Endothelial cell (in vitro differentiated cells): Measurements from ENCODE around the gene IQGAP2. TPM values are rescaled to one million over a fixed set of nuclear protein-coding genes. Genes with fewer than 3 reads are reported as not detected.

ENCODE experiments used
- DNase-seq: peaks from one replicate; pipeline ENCODE4 v3.0.0; 2021; ENCODE audit warnings: low spot score
- H3K27ac Mint-ChIP-seq: one replicate; pipeline ENCODE4 v1.8.0; 2021; ENCODE audit warnings: mixed read lengths, inconsistent platforms; ENCODE audit not compliant: unreplicated experiment
- H3K27me3 Mint-ChIP-seq: one replicate; pipeline ENCODE4 v1.8.0; 2021; ENCODE audit warnings: mild to moderate bottlenecking, moderate library complexity, mixed read lengths, inconsistent platforms; ENCODE audit not compliant: unreplicated experiment
- H3K36me3 Mint-ChIP-seq: one replicate; pipeline ENCODE4 v1.8.0; 2021; ENCODE audit warnings: mild to moderate bottlenecking, low read depth, mixed read lengths, inconsistent platforms; ENCODE audit not compliant: unreplicated experiment
- H3K4me1 Mint-ChIP-seq: one replicate; pipeline ENCODE4 v1.8.0; 2021; ENCODE audit warnings: mild to moderate bottlenecking, mixed read lengths, inconsistent platforms; ENCODE audit not compliant: unreplicated experiment
- H3K4me3 Mint-ChIP-seq: one replicate; pipeline ENCODE4 v1.8.0; 2021; ENCODE audit warnings: mild to moderate bottlenecking, mixed read lengths, inconsistent platforms; ENCODE audit not compliant: unreplicated experiment
- H3K9me3 Mint-ChIP-seq: one replicate; pipeline ENCODE4 v1.8.0; 2021; ENCODE audit warnings: mixed read lengths, inconsistent platforms; ENCODE audit not compliant: unreplicated experiment
- total RNA-seq: library from RNA; stranded (reverse); fragmentation: NEBNext Ultra II Directional; extraction: Animal tissue kit (Norgen Biotek cat#: 25700); gene quantifications from one replicate; pipeline ENCODE4 v1.2.1, GENCODE V29; 2021; ENCODE audit not compliant: unreplicated experiment
- TF ChIP-seq, protein P1 (sequence below): fragments of 200-600 bp; sonication (generic); IDR thresholded peaks from one replicate; pipeline ENCODE4 v1.5.0; 2021; ENCODE audit warnings: antibody characterized with exemption; ENCODE audit not compliant: unreplicated experiment

Gene IQGAP2
- total RNA-seq, 1 donor from 2014 or later = 43.4 TPM

GRCh38 chr5:76701298-76701697 is 298.2 kb downstream of the IQGAP2 start:
- TF ChIP-seq, protein P1, sequence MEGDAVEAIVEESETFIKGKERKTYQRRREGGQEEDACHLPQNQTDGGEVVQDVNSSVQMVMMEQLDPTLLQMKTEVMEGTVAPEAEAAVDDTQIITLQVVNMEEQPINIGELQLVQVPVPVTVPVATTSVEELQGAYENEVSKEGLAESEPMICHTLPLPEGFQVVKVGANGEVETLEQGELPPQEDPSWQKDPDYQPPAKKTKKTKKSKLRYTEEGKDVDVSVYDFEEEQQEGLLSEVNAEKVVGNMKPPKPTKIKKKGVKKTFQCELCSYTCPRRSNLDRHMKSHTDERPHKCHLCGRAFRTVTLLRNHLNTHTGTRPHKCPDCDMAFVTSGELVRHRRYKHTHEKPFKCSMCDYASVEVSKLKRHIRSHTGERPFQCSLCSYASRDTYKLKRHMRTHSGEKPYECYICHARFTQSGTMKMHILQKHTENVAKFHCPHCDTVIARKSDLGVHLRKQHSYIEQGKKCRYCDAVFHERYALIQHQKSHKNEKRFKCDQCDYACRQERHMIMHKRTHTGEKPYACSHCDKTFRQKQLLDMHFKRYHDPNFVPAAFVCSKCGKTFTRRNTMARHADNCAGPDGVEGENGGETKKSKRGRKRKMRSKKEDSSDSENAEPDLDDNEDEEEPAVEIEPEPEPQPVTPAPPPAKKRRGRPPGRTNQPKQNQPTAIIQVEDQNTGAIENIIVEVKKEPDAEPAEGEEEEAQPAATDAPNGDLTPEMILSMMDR = no peak
- Mint-ChIP-seq H3K36me3 (peaks cover 12% of the 10 kb centered on the region), H3K27me3 (no peaks in the 10 kb centered on the region), H3K4me1 (peaks cover 27% of the 10 kb centered on the region), H3K9me3 (no peaks in the 10 kb centered on the region), H3K4me3 (no peak overlapping the region), H3K27ac (no peak overlapping the region)
- no peak for DNase-seq

DNA sequence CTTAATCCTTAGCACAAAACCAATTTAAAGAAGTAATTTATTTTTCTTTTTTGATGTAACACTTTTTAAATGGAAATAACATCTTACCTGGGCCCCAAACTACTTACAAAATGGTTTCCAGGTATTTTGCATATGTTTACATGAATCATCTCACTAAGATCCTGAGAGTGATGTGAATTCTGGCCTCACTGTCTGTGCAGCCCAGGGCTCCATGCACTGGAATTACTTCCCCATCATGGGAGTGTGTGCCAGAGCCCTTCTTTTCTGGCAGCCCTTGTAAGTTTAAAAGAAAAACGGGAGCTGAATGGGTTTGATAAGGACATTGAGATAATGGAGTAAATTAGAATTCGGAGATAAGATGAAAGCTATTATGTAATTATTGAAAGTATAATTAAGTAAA is 300.6 kb downstream of the IQGAP2 start:
- H3K4me1 Mint-ChIP-seq = peaks cover 26% of the 10 kb centered on the region
- no peak overlapping the region for H3K4me3 Mint-ChIP-seq
- H3K27me3 Mint-ChIP-seq = no peaks in the 10 kb centered on the region
- H3K9me3 Mint-ChIP-seq = no peaks in the 10 kb centered on the region
- TF ChIP-seq, protein P1 = no peak
- peaks cover 12% of the 10 kb centered on the region for H3K36me3 Mint-ChIP-seq
- DNase-seq = no peak
- no peak overlapping the region for H3K27ac Mint-ChIP-seq

DNA sequence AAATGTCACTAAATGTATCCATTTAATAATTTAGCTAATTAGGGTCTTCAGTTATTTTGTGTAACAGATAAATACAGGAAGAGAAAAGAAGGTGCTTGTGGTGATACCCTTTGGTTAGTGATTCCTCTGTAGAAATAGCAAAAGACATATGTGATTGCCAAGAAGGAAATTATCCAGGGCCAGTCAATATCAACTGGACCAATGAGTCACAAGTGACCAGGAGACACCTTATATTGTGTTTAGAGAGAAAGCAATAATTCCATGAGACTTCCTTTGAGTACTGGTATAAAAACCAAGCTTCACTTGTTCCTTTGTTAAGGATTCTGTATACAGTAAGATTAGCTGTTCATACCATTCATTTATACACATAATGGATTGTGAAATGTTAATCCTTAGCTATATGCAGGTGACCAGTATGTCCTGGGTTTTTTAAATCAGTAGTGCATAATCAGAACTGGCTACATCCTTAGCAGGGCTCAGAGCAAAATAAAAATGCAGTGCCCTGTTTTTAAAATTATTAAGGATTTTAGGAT is 301.1 kb downstream of the IQGAP2 start:
- H3K9me3 Mint-ChIP-seq = no peaks in the 10 kb centered on the region
- no peak overlapping the region for H3K4me3 Mint-ChIP-seq
- H3K27ac Mint-ChIP-seq = no peak overlapping the region
- peaks cover 8% of the 10 kb centered on the region for H3K36me3 Mint-ChIP-seq
- H3K4me1 Mint-ChIP-seq = peaks cover 24% of the 10 kb centered on the region
- no peak for DNase-seq
- no peaks in the 10 kb centered on the region for H3K27me3 Mint-ChIP-seq
- TF ChIP-seq, protein P1 = no peak

DNA sequence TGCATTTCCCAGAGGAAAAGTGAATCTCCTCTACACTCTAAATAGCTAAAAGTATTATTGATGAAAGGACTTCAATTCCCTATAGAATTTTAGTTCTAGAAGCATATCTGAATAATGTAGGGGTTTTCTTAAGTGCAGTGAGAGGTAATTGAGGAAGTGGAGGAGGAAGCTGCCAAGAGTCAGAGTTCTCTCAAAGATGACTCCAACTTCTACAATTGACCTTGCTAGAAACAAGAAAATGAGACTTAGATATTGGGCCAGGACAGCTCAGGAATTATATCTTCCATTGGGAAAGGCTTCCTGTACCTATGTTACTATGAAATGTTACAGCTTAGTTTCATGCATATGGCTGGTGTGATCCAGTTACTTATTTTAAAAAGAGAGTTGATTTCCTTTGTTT is 302.5 kb downstream of the IQGAP2 start:
- H3K27ac Mint-ChIP-seq = no peak overlapping the region
- H3K36me3 Mint-ChIP-seq = peaks cover 8% of the 10 kb centered on the region
- H3K4me3 Mint-ChIP-seq = no peak overlapping the region
- TF ChIP-seq, protein P1 = no peak
- no peak for DNase-seq
- no peaks in the 10 kb centered on the region for H3K9me3 Mint-ChIP-seq
- no peaks in the 10 kb centered on the region for H3K27me3 Mint-ChIP-seq
- peaks cover 30% of the 10 kb centered on the region for H3K4me1 Mint-ChIP-seq

GRCh38 chr5:76709762-76710161 is 306.7 kb downstream of the IQGAP2 start:
- no peaks in the 10 kb centered on the region for H3K9me3 Mint-ChIP-seq
- H3K4me3 Mint-ChIP-seq = no peak overlapping the region
- H3K36me3 Mint-ChIP-seq = peaks cover 8% of the 10 kb centered on the region
- peaks cover 32% of the 10 kb centered on the region for H3K4me1 Mint-ChIP-seq
- TF ChIP-seq, protein P1 = no peak
- H3K27ac Mint-ChIP-seq = no peak overlapping the region
- no peak for DNase-seq
- H3K27me3 Mint-ChIP-seq = peaks cover 4% of the 10 kb centered on the region
